ENCODE data around the gene RUNX1.

RUNX1 gene

DNA sequence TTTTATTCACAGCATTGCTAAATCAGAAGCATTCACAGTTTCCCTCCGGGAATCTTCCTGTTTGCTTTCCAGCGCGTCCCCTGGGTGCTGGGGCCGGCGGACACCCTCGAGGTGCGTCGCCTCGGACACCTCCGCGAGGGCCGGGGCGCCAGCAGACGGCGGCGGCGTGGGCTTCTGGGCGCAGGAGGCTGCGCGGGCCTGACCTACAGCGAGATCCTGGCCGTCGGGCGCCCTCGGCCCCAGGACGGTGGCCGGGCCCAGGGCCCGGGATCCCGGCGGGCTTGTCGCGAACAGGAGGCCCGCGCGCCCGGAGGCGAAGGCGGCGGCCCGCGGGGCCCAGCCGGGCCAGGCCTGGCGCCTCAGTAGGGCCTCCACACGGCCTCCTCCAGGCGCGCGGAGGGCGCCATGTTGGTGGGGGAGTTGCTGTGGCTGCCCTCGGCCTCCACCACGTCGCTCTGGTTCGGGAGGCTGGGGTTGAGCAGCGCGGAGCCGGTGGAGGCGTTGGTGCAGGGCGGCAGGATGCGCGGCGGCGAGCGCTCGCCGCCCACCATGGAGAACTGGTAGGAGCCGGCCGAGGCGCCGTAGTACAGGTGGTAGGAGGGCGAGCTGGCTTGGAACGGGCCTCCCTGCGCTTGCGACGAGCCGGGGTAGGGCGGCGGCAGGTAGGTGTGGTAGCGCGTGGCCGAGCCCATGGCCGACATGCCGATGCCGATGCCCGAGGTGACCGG lies 257.2 kb downstream of the RUNX1 start:
- TF ChIP-seq, protein P1, sequence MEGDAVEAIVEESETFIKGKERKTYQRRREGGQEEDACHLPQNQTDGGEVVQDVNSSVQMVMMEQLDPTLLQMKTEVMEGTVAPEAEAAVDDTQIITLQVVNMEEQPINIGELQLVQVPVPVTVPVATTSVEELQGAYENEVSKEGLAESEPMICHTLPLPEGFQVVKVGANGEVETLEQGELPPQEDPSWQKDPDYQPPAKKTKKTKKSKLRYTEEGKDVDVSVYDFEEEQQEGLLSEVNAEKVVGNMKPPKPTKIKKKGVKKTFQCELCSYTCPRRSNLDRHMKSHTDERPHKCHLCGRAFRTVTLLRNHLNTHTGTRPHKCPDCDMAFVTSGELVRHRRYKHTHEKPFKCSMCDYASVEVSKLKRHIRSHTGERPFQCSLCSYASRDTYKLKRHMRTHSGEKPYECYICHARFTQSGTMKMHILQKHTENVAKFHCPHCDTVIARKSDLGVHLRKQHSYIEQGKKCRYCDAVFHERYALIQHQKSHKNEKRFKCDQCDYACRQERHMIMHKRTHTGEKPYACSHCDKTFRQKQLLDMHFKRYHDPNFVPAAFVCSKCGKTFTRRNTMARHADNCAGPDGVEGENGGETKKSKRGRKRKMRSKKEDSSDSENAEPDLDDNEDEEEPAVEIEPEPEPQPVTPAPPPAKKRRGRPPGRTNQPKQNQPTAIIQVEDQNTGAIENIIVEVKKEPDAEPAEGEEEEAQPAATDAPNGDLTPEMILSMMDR (IDR thresholded peaks at IDR 0.05; ENCODE audit: poor library complexity, severe bottlenecking), result no peak
- Histone ChIP-seq H3K27ac (ENCODE audit: poor library complexity, severe bottlenecking) (no peak overlapping the region), H3K4me3 (ENCODE audit: severe bottlenecking) (no peak overlapping the region), H3K9me3 (ENCODE audit: severe bottlenecking) (no peaks in the 10 kb centered on the region), H3K27me3 (ENCODE audit: insufficient read depth, poor library complexity, severe bottlenecking) (no peaks in the 10 kb centered on the region), H3K36me3 (ENCODE audit: low read depth) (peaks cover 64% of the 10 kb centered on the region), H3K4me1 (ENCODE audit: insufficient read depth, poor library complexity, severe bottlenecking) (peaks cover 21% of the 10 kb centered on the region)
- DNase-seq (ENCODE audit: low spot score), result no peak
- no peak for ATAC-seq (ENCODE audit: low read depth)

DNA sequence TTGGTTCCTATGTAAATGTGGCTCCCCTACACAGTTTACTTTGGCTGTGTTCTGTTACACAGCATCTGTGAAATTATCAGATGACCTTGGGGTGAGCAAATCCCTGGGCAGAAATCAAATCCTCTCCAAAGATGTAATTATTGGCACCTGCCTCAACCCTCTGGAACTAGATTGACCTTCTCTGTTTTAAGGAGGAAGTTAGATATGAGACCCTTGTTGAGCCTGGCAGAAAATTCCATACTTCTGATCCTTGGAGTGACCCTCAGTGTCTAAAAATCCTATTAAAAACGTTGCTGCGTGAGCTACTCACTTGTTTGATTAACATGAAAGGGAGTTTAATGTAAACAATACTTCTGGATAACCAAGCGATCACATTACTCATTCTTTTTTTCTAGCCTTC lies 258.3 kb downstream of the RUNX1 start:
- peaks cover 10% of the 10 kb centered on the region for H3K4me1 ChIP-seq (ENCODE audit: insufficient read depth, poor library complexity, severe bottlenecking)
- no peak overlapping the region for H3K4me3 ChIP-seq (ENCODE audit: severe bottlenecking)
- ATAC-seq (ENCODE audit: low read depth) (no peak), DNase-seq (ENCODE audit: low spot score) (no peak)
- peaks cover 53% of the 10 kb centered on the region for H3K36me3 ChIP-seq (ENCODE audit: low read depth)
- no peaks in the 10 kb centered on the region for H3K9me3 ChIP-seq (ENCODE audit: severe bottlenecking)
- H3K27ac ChIP-seq (ENCODE audit: poor library complexity, severe bottlenecking), result no peak overlapping the region
- H3K27me3 ChIP-seq (ENCODE audit: insufficient read depth, poor library complexity, severe bottlenecking), result no peaks in the 10 kb centered on the region
- TF ChIP-seq, protein P1 (IDR thresholded peaks at IDR 0.05; ENCODE audit: poor library complexity, severe bottlenecking), result no peak

DNA sequence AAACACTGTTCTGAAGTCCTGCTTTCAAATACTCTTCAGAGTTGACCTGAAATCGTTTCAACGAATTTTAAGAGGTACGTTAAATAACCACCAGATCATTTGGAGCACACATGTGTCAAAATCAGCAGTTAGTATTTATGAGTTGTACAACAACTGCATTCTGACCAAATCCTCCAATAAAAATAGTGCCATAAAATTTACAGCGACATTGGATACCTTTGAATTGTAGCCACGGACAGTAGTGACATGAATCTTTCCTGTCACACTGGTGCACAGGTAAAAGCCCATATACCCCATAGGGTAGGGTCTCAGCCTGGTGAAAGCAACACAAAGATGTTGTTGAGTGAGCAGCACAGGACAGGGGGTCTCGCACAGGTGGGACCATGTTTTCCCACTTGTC lies 258.8 kb downstream of the RUNX1 start:
- Histone ChIP-seq H3K36me3 (ENCODE audit: low read depth) (peaks cover 50% of the 10 kb centered on the region), H3K27me3 (ENCODE audit: insufficient read depth, poor library complexity, severe bottlenecking) (no peaks in the 10 kb centered on the region), H3K4me3 (ENCODE audit: severe bottlenecking) (no peak overlapping the region), H3K9me3 (ENCODE audit: severe bottlenecking) (no peaks in the 10 kb centered on the region), H3K27ac (ENCODE audit: poor library complexity, severe bottlenecking) (no peak overlapping the region), H3K4me1 (ENCODE audit: insufficient read depth, poor library complexity, severe bottlenecking) (peaks cover 5% of the 10 kb centered on the region)
- TF ChIP-seq, protein P1 (IDR thresholded peaks at IDR 0.05; ENCODE audit: poor library complexity, severe bottlenecking), result no peak
- no peak for ATAC-seq (ENCODE audit: low read depth)
- no peak for DNase-seq (ENCODE audit: low spot score)

DNA sequence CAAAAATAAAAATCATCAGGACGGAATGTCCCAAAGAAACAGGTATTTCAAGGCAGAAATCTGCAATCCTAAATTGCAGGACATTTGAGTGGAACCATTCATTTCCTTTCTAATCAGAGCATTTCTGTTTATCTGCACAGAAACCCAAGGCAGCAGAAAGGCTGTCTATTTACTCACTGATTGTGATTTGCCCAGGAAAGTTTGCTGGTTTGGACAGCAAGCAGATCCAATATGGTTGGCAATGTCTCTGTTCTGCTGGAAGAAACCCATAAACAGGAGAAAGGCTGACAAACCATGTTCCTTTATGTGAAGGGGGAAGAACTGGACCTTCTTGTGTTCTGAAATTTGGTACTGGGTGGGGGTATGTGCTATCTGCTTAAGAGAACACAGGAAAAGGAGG lies 260.2 kb downstream of the RUNX1 start:
- H3K27ac ChIP-seq (ENCODE audit: poor library complexity, severe bottlenecking), result no peak overlapping the region
- ATAC-seq (ENCODE audit: low read depth) (no peak), DNase-seq (ENCODE audit: low spot score) (no peak)
- H3K4me3 ChIP-seq (ENCODE audit: severe bottlenecking), result no peak overlapping the region
- H3K27me3 ChIP-seq (ENCODE audit: insufficient read depth, poor library complexity, severe bottlenecking), result no peaks in the 10 kb centered on the region
- H3K4me1 ChIP-seq (ENCODE audit: insufficient read depth, poor library complexity, severe bottlenecking), result no peaks in the 10 kb centered on the region
- TF ChIP-seq, protein P1 (IDR thresholded peaks at IDR 0.05; ENCODE audit: poor library complexity, severe bottlenecking), result no peak
- H3K36me3 ChIP-seq (ENCODE audit: low read depth), result peaks cover 35% of the 10 kb centered on the region
- no peaks in the 10 kb centered on the region for H3K9me3 ChIP-seq (ENCODE audit: severe bottlenecking)

DNA sequence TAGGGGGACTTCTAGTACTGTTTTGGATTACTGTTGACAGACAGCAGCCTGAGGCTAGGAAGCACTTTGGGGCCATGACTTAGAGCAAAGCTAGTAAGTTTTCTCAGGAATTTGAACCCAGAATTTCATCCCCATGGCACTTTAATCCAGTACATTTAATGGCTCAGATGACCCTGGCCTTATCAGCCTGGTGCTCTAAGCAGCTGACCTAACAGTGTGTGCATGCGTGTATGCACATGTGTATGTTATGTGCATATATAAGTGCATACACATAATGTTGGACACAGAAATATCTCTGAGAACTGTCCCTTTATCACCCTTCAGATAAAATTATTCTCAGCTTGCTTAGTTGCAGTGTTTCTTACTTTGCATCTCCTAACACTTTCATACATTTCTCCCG lies 265.3 kb downstream of the RUNX1 start:
- H3K36me3 ChIP-seq (ENCODE audit: low read depth), result peaks cover 3% of the 10 kb centered on the region; the same call in 1 of the 2 replicates
- no peaks in the 10 kb centered on the region for H3K9me3 ChIP-seq (ENCODE audit: severe bottlenecking)
- ATAC-seq (ENCODE audit: low read depth) (no peak), DNase-seq (ENCODE audit: low spot score) (no peak)
- no peaks in the 10 kb centered on the region for H3K27me3 ChIP-seq (ENCODE audit: insufficient read depth, poor library complexity, severe bottlenecking)
- TF ChIP-seq, protein P1 (IDR thresholded peaks at IDR 0.05; ENCODE audit: poor library complexity, severe bottlenecking), result no peak
- no peaks in the 10 kb centered on the region for H3K4me1 ChIP-seq (ENCODE audit: insufficient read depth, poor library complexity, severe bottlenecking)
- no peak overlapping the region for H3K27ac ChIP-seq (ENCODE audit: poor library complexity, severe bottlenecking)
- H3K4me3 ChIP-seq (ENCODE audit: severe bottlenecking), result no peak overlapping the region

Measured in RWPE2 (cell line).